GM12878 (cell line): ENCODE measurements around the gene GALNT12. TPM values are rescaled to one million over a fixed set of nuclear protein-coding genes. Genes with fewer than 3 reads are reported as not detected.

Experiments used
- ATAC-seq: fragments of 200-7000 bp; cut with Tn5 transposase; 3 replicates; pipeline ENCODE4 v1.9.1; 2020; ENCODE audit warnings: mild to moderate bottlenecking, moderate library complexity
- BruUV-seq: library from RNA; stranded (reverse); fragments of 400-500 nt; replicated peaks from 2 replicates; lab custom pipeline; 2021; lab: Mats Ljungman, UMichigan
- CTCF ChIA-PET: fragments of 300-600 bp; sonication (Branson Sonifier 250); formaldehyde crosslinking; extraction: SDS; loops from one replicate; lab custom pipeline; 2021; ENCODE audit warnings: inconsistent platforms; lab: Yijun Ruan, JAX
- POLR2A ChIA-PET: fragments of 350-600 bp; formaldehyde crosslinking; extraction: SDS; loops from one replicate; lab custom pipeline; 2021; ENCODE audit warnings: inconsistent platforms; lab: Charles Lee
- RAD21 ChIA-PET: fragments of 300-600 bp; sonication (Branson Sonifier 250); formaldehyde crosslinking; loops from one replicate; lab custom pipeline; 2023; ENCODE audit warnings: antibody characterized with exemption; ENCODE audit not compliant: unreplicated experiment; lab: Charles Lee
- SMC1A ChIA-PET: fragments of 300-600 bp; sonication (Branson Sonifier 250); formaldehyde crosslinking; loops from one replicate; lab custom pipeline; 2023; ENCODE audit not compliant: unreplicated experiment, uncharacterized antibody; lab: Charles Lee
- DNase-seq: peaks from one replicate; pipeline ENCODE4 v3.0.0-alpha.2; 2011; ENCODE audit warnings: low read depth, low spot score
- FAIRE-seq: peaks from 3 replicates; lab custom pipeline; 2011; peaks lifted over from hg19 to GRCh38; lab: Jason Lieb, UNC
- H2AFZ ChIP-seq: 2 replicates; pipeline ENCODE4 v1.6.0; 2011; ENCODE audit warnings: low read depth, low read length, control low read depth; ENCODE audit not compliant: control insufficient read depth
- H3K27ac ChIP-seq: 2 replicates; pipeline ENCODE4 v1.5.1; 2011; ENCODE audit warnings: control low read depth; ENCODE audit not compliant: control insufficient read depth, insufficient read depth
- H3K27me3 ChIP-seq, 2 experiments: replicated peaks in 1 of 2; 2 replicates each; pipeline versions ENCODE4 v1.6.0 to v1.6.1; 2011; ENCODE audit warnings: low read length in 1 of 2; ENCODE audit not compliant: control insufficient read depth in 2 of 2, insufficient read depth in 2 of 2
- H3K36me3 ChIP-seq, 2 experiments: 2 replicates each; pipeline ENCODE4 v1.5.1; 2011; ENCODE audit warnings: low read length in 1 of 2; ENCODE audit not compliant: control insufficient read depth in 2 of 2, insufficient read depth in 2 of 2
- H3K4me1 ChIP-seq: 2 replicates; pipeline ENCODE4 v1.6.1; 2011; ENCODE audit warnings: mild to moderate bottlenecking, low read length, moderate library complexity, mixed read lengths; ENCODE audit not compliant: control insufficient read depth, insufficient read depth
- H3K4me2 ChIP-seq: 2 replicates; pipeline ENCODE4 v1.6.0; 2011; ENCODE audit warnings: control low read depth; ENCODE audit not compliant: control insufficient read depth, insufficient read depth
- H3K4me3 ChIP-seq: fragments of 200-600 bp; sonication (generic); 2 replicates; pipeline ENCODE4 v1.5.1; 2016
- H3K79me2 ChIP-seq: 2 replicates; pipeline ENCODE4 v1.6.0; 2011; ENCODE audit warnings: low read length; ENCODE audit not compliant: control insufficient read depth, insufficient read depth
- H3K9ac ChIP-seq: 2 replicates; pipeline ENCODE4 v1.8.0; 2011; ENCODE audit warnings: low read length, control low read depth, mixed read lengths; ENCODE audit not compliant: control insufficient read depth, insufficient read depth
- H3K9me3 ChIP-seq: replicated peaks from 3 replicates; pipeline ENCODE4 v1.5.1; 2011; ENCODE audit warnings: mild to moderate bottlenecking, low read length; ENCODE audit not compliant: control insufficient read depth, insufficient read depth
- H4K20me1 ChIP-seq: 2 replicates; pipeline ENCODE4 v1.6.0; 2011; ENCODE audit not compliant: control insufficient read depth, insufficient read depth
- ATF7 ChIP-seq: fragments of 450-650 bp; IDR thresholded peaks from 2 replicates; pipeline ENCODE4 v1.6.1; 2016; ENCODE audit warnings: low read depth, mild to moderate bottlenecking
- BCL11A ChIP-seq: IDR thresholded peaks from 2 replicates; pipeline ENCODE4 v1.6.1; 2011; ENCODE audit warnings: low read depth, low read length
- CBFB ChIP-seq: IDR thresholded peaks from 2 replicates; pipeline ENCODE4 v1.6.1; 2016; ENCODE audit warnings: antibody characterized with exemption, low read depth
- CREB1 ChIP-seq: IDR thresholded peaks from 2 replicates; pipeline ENCODE4 v1.6.1; 2012; ENCODE audit warnings: low read depth, mild to moderate bottlenecking, inconsistent platforms
- KDM1A ChIP-seq: fragments of 200-600 bp; sonication (generic); IDR thresholded peaks from 2 replicates; pipeline ENCODE4 v1.6.1; 2016; ENCODE audit warnings: borderline replicate concordance
- MXI1 ChIP-seq: fragments of 150-350 bp; IDR thresholded peaks from 2 replicates; pipeline ENCODE4 v1.6.1; 2011; ENCODE audit warnings: low read depth, mild to moderate bottlenecking, inconsistent platforms, low read length, improper control_type of control experiment
- NRF1 ChIP-seq: conservative IDR thresholded peaks from 2 replicates; pipeline ENCODE4 v1.6.1; 2011; ENCODE audit warnings: mild to moderate bottlenecking, low read depth, low read length, improper control_type of control experiment
- RAD51 ChIP-seq: fragments of 450-650 bp; IDR thresholded peaks from 2 replicates; pipeline ENCODE4 v1.6.1; 2016; ENCODE audit warnings: moderate library complexity, mild to moderate bottlenecking, inconsistent platforms
- RCOR1 ChIP-seq: conservative IDR thresholded peaks from 2 replicates; pipeline ENCODE4 v1.6.1; 2012; ENCODE audit warnings: low read depth, low read length, improper control_type of control experiment
- SMAD5 ChIP-seq: IDR thresholded peaks from 2 replicates; pipeline ENCODE4 v1.6.1; 2016; ENCODE audit warnings: antibody characterized with exemption, low read depth
- SMC3 ChIP-seq: IDR thresholded peaks from 2 replicates; pipeline ENCODE4 v1.6.1; 2011; ENCODE audit warnings: low read length, improper control_type of control experiment, borderline replicate concordance
- SPI1 ChIP-seq: IDR thresholded peaks from 2 replicates; pipeline ENCODE4 v1.6.1; 2011; ENCODE audit warnings: low read depth, mild to moderate bottlenecking, low read length, moderate library complexity, borderline replicate concordance; ENCODE audit not compliant: insufficient read depth
- TAF1 ChIP-seq: IDR thresholded peaks from 2 replicates; pipeline ENCODE4 v1.6.1; 2011; ENCODE audit warnings: mild to moderate bottlenecking, low read depth, low read length, borderline replicate concordance
- WRNIP1 ChIP-seq: IDR thresholded peaks from 2 replicates; pipeline ENCODE4 v1.6.1; 2011; ENCODE audit warnings: low read depth, low read length, improper control_type of control experiment, borderline replicate concordance
- ZNF274 ChIP-seq: IDR thresholded peaks from one replicate; pipeline ENCODE4 v1.8.0; 2011; ENCODE audit not compliant: insufficient read length, insufficient read depth
- WGBS: methylation state at CpG from one replicate; pipeline ENCODE4 v1.1.6; 2016; ENCODE audit warnings: low lambda C conversion rate; ENCODE audit not compliant: insufficient replicate concordance, insufficient coverage; ENCODE audit errors: missing lambda C conversion rate; 5-methylcytosine and 5-hydroxymethylcytosine counted together
- in situ Hi-C: fragments of 300-500 bp; cut with MboI; formaldehyde crosslinking; loops from 9 replicates; pipeline ENCODE4 v1.14.3; 2018; ENCODE audit warnings: mixed read lengths
- intact Hi-C: fragments of 100-400 bp; cut with micrococcal nuclease; formaldehyde crosslinking; loops from one replicate; pipeline ENCODE4 v1.14.2; 2022; ENCODE audit not compliant: unreplicated experiment
- polyA plus RNA-seq, 11 experiments: library from polyadenylated mRNA; depleted of rRNA in 4 of 11; unstranded in 6 of 11; stranded (reverse) in 5 of 11; fragments of >200 nt; fragmentation: Nextera tagmentation in 4 of 11; fragmentation: Illumina TruSeq in 1 of 11; extraction: Ambion mirVana in 4 of 11; extraction: Trizol in 1 of 11; gene quantifications; 1 replicate in 1 of 11; 2 replicates in 10 of 11; pipeline versions ENCODE4 v1.2.1 to v1.2.3, GENCODE V29; 2011 to 2016; ENCODE audit warnings: inconsistent platforms in 2 of 11, missing spikeins in 2 of 11, low read depth in 1 of 11
- total RNA-seq, 4 experiments: library from RNA; depleted of rRNA in 3 of 4; stranded (reverse); fragments of >200 nt in 3 of 4; fragmentation: Illumina TruSeq in 1 of 4; extraction: Trizol in 1 of 4; gene quantifications; 2 replicates each; pipeline versions ENCODE4 v1.2.1 to v1.2.3, GENCODE V29; 2013 to 2021

The GALNT12 gene
- total and polyA plus RNA-seq, 10 of the 15 experiments (the other 5 are each of a cell fraction or from before 2014, with no cell fraction given), result 0.13 to 5.3 (median 3.2) TPM

DNA sequence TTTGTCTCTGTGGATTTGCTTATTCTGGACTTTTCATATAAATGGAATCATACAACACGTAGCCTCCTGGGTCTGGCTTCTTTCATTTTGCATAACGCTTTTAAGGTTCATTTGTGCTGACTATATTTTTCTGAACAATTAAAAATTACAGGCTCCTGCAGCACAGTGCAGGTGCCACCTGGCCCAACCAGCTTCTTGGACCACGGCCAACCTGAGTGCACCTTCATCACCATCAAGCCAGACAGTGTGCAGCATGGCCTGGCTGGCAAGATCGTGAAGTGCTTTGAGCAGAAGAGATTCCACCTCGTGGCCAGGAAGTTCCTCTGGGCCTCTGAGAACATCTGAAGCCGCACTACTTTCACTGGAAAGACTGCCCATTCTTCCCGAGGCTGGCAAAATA lies 82.8 kb downstream of the GALNT12 start:
- H3K27ac ChIP-seq, result no peak overlapping the region
- H3K9ac ChIP-seq, result no peak overlapping the region
- CTCF ChIA-PET, result no interaction called here

DNA sequence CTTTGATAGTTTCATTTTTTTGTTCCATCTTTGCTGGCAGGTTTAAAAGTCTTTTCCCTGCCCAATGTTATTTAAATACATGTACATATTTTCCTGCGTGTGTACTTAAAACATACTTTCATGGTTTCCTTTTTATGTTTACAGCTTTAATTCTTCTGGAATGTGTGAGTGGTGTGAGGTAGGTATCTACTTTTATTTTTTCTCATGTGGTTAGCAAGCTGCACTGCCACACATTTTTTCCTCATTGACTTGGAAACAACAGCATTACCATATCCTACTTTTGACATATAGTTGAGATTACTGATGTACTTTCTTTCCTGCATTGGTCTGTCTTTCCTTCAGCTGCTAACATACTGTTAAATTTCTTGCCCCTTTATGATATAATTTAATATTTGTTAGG lies 84.8 kb downstream of the GALNT12 start:
- TF ChIP-seq ZNF274 (no peak), RAD51 (no peak), RCOR1 (no peak), CREB1 (no peak), BCL11A (no peak), TAF1 (no peak), WRNIP1 (no peak), CBFB (no peak), ATF7 (no peak), KDM1A (no peak), SMAD5 (no peak), NRF1 (no peak), SPI1 (no peak)
- intact Hi-C loops, result no loop called here
- DNase-seq, result no peak
- H3K4me2 ChIP-seq, result no peak overlapping the region
- H2AFZ ChIP-seq, result no peak overlapping the region
- peaks cover 0 to 8% of the 10 kb centered on the region in 2 experiments; a peak in 3 of 4 replicates for H3K27me3 ChIP-seq
- H3K4me1 ChIP-seq, result no peaks in the 10 kb centered on the region
- H3K27ac ChIP-seq, result no peak overlapping the region
- no peak overlapping the region for H3K9ac ChIP-seq
- in situ Hi-C loops, result no loop called here
- 48% methylated on average over 1 of the region's 1 CpG for WGBS
- H3K36me3 ChIP-seq, result no peaks in the 10 kb centered on the region
- CTCF ChIA-PET, result interaction anchor here (1.1 to 1.5 kb wide), 2 partner anchors 44 to 1432 kb away, joined by 4 to 5 read pairs; no protein-coding TSS in a partner anchor
- no peak for FAIRE-seq
- RAD21 ChIA-PET, result no interaction called here
- H3K79me2 ChIP-seq, result no peaks in the 10 kb centered on the region
- no peak overlapping the region for H3K4me3 ChIP-seq
- ATAC-seq, result no peak
- H4K20me1 ChIP-seq, result no peaks in the 10 kb centered on the region
- SMC1A ChIA-PET, result no interaction called here
- H3K9me3 ChIP-seq, result no peaks in the 10 kb centered on the region; the same call in 2 of the 3 replicates
- POLR2A ChIA-PET, result no interaction called here
- no TSS peak for BruUV-seq

More for the DNA sequence above, 82.8 kb downstream of the GALNT12 start:
- ATAC-seq (no peak), DNase-seq (no peak), FAIRE-seq (no peak)
- in situ Hi-C loops (no loop called here), intact Hi-C loops (no loop called here)
- POLR2A ChIA-PET, result no interaction called here
- H2AFZ ChIP-seq, result no peak overlapping the region
- SMC1A ChIA-PET, result no interaction called here
- H4K20me1 ChIP-seq, result no peaks in the 10 kb centered on the region
- H3K4me3 ChIP-seq, result no peak overlapping the region
- no TSS peak for BruUV-seq
- WGBS, result 14% methylated on average over 7 of the region's 7 CpGs
- no peaks in the 10 kb centered on the region for H3K9me3 ChIP-seq
- H3K4me1 ChIP-seq, result no peaks in the 10 kb centered on the region
- no peaks in the 10 kb centered on the region for H3K79me2 ChIP-seq
- TF ChIP-seq SMC3, result no peak
- TF ChIP-seq MXI1, result no peak
- TF ChIP-seq, all 136 proteins: peak for 0
- Histone ChIP-seq H3K36me3 (no peaks in the 10 kb centered on the region), H3K4me2 (no peak overlapping the region), H3K27me3 (peaks cover 0 to 6% of the 10 kb centered on the region in 2 experiments; a peak in 3 of 4 replicates)
- RAD21 ChIA-PET, result no interaction called here
